Measurements from ENCODE around the gene CNTNAP5. TPM values are rescaled to one million over a fixed set of nuclear protein-coding genes. Genes with fewer than 3 reads are reported as not detected.

Gene CNTNAP5
- total RNA-seq, 1 donor from 2014 or later: 0.56 TPM

DNA sequence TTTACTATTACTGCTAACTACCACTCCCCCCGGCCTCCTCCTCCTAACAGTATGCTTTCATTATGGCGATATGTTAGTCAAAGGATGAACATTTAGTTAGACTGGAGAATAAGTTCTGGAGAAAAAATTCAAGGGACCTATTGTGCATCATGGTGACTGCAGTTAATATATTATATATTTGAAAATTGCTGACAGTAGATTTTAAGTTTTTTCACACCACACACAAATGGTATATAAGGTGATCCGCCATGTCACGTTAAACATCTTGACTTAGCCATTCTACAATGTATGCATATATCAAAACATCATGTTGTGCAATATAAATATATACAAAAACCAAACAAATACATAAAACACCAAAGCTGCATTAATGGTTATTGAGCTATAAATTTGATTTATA lies 873.7 kb downstream of the CNTNAP5 start:
- Mint-ChIP-seq H3K9me3 (no peaks in the 10 kb centered on the region), H3K36me3 (ENCODE audit: low read depth) (no peaks in the 10 kb centered on the region), H3K4me1 (no peaks in the 10 kb centered on the region), H3K27me3 (ENCODE audit: low read depth) (no peaks in the 10 kb centered on the region), H3K4me3 (no peak overlapping the region), H3K27ac (ENCODE audit: unreplicated experiment) (no peak overlapping the region)
- TF ChIP-seq CTCF (conservative IDR thresholded peaks at IDR 0.05): no peak
- no peak for DNase-seq (ENCODE audit: low read depth, low spot score)

DNA sequence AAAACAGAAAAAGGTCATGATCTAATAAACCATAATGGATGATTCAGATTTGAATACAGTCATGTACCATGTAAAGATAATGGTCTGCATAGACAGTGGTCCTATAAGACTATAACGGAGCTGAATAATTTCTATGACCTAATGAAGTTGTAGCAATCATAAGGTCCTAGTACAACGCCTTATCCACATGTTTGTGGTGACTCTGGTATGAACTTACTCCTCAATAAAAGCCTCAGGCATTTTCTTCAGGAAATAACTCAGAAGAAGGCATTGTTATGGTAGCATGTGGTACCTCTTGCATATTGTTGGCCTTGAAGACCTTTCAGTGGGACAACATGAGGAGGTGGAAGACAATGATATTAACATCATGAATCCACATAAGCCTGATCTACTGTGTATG lies 883.3 kb downstream of the CNTNAP5 start:
- H3K36me3 Mint-ChIP-seq (ENCODE audit: low read depth): no peaks in the 10 kb centered on the region
- H3K4me3 Mint-ChIP-seq: no peak overlapping the region
- no peaks in the 10 kb centered on the region for H3K27me3 Mint-ChIP-seq (ENCODE audit: low read depth)
- H3K9me3 Mint-ChIP-seq: no peaks in the 10 kb centered on the region
- no peak for TF ChIP-seq CTCF (conservative IDR thresholded peaks at IDR 0.05)
- no peak for DNase-seq (ENCODE audit: low read depth, low spot score)
- H3K27ac Mint-ChIP-seq (ENCODE audit: unreplicated experiment): no peak overlapping the region
- H3K4me1 Mint-ChIP-seq: no peaks in the 10 kb centered on the region

GRCh38 chr2:124911560-124911959 lies 886.5 kb downstream of the CNTNAP5 start:
- no peak for TF ChIP-seq CTCF (conservative IDR thresholded peaks at IDR 0.05)
- H3K36me3 Mint-ChIP-seq (ENCODE audit: low read depth): no peaks in the 10 kb centered on the region
- no peak overlapping the region for H3K4me3 Mint-ChIP-seq
- no peaks in the 10 kb centered on the region for H3K9me3 Mint-ChIP-seq
- H3K27me3 Mint-ChIP-seq (ENCODE audit: low read depth): no peaks in the 10 kb centered on the region
- no peak for DNase-seq (ENCODE audit: low read depth, low spot score)
- no peak overlapping the region for H3K27ac Mint-ChIP-seq (ENCODE audit: unreplicated experiment)
- H3K4me1 Mint-ChIP-seq: no peaks in the 10 kb centered on the region

- no peaks in the 10 kb centered on the region for H3K36me3 Mint-ChIP-seq (ENCODE audit: low read depth)
- H3K4me3 Mint-ChIP-seq: no peak overlapping the region
- H3K4me1 Mint-ChIP-seq: no peaks in the 10 kb centered on the region
- H3K27ac Mint-ChIP-seq (ENCODE audit: unreplicated experiment): no peak overlapping the region
- H3K9me3 Mint-ChIP-seq: peaks cover 6% of the 10 kb centered on the region
- DNase-seq (ENCODE audit: low read depth, low spot score): no peak
- no peak for TF ChIP-seq CTCF (conservative IDR thresholded peaks at IDR 0.05)
- H3K27me3 Mint-ChIP-seq (ENCODE audit: low read depth): no peaks in the 10 kb centered on the region
Measured at GRCh38 chr2:124913868-124914267, 888.8 kb downstream of the CNTNAP5 start.

- TF ChIP-seq CTCF (conservative IDR thresholded peaks at IDR 0.05): no peak
- Mint-ChIP-seq H3K27me3 (ENCODE audit: low read depth) (no peaks in the 10 kb centered on the region), H3K36me3 (ENCODE audit: low read depth) (peaks cover 2% of the 10 kb centered on the region), H3K9me3 (peaks cover 8% of the 10 kb centered on the region), H3K4me3 (no peak overlapping the region), H3K4me1 (no peaks in the 10 kb centered on the region), H3K27ac (ENCODE audit: unreplicated experiment) (no peak overlapping the region)
- DNase-seq (ENCODE audit: low read depth, low spot score): no peak
Measured at GRCh38 chr2:124915567-124915966, 890.5 kb downstream of the CNTNAP5 start.

DNA sequence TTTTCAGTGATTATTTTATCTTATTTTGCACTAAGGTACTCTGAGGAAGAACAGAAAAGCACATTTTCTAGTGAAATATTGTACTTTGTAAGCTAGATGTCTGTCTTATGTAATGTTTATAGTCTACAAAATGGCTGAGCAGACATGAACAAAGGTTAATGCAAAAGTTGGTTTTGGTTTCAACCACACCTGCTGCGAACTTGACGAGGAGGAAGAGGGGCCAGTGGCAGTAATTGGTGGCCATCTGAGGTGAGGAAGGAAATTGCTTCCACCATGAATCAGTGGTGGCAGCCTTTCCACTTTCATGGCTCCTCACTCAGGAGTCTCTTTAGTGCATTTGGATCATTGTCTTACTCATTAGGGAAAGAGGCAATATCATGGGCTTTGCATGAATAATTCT lies 894.2 kb downstream of the CNTNAP5 start:
- H3K27ac Mint-ChIP-seq (ENCODE audit: unreplicated experiment): no peak overlapping the region
- no peak for TF ChIP-seq CTCF (conservative IDR thresholded peaks at IDR 0.05)

More for the DNA sequence above, 894.2 kb downstream of the CNTNAP5 start:
- Mint-ChIP-seq H3K9me3 (peaks cover 8% of the 10 kb centered on the region), H3K36me3 (ENCODE audit: low read depth) (peaks cover 2% of the 10 kb centered on the region), H3K4me3 (no peak overlapping the region), H3K27me3 (ENCODE audit: low read depth) (no peaks in the 10 kb centered on the region), H3K4me1 (no peaks in the 10 kb centered on the region)
- no peak for DNase-seq (ENCODE audit: low read depth, low spot score)
